ENCODE data around the gene SDF4. TPM values are rescaled to one million over a fixed set of nuclear protein-coding genes. Genes with fewer than 3 reads are reported as not detected.

The SDF4 gene
- total RNA-seq, 2 donors from 2014 or later, result 177 to 185 TPM

DNA sequence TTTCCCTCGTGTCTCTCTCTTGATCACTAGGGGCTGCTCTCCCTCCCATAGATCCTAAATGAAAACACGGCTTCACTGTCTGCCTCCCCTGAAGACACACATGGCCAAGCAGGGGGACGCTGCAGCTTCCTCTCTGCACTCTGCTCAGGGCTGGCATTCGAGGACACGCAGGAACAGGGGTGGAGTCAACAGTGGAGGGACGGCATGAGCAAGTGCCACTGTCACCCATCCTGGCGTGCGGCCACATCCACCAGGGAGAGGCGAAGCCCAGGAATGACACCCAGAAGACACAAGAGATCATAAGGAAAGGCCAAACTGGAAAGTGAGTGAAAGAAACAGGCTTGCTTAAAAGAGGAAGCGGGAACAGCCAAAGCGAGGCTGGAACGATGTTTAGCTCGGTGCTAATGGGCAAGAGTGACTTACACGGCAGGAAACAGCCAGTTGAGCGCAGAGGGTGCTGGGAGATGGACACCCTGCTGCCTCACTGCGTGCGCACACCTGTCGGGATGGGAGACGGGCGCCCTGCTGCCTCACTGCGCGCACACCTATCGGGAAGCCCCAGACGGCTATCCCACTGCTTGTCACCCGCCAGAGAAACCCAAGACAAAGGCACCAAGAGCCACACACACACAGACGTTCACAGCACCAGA is 28.3 kb upstream of the SDF4 start:
- Histone ChIP-seq H3K27me3 (replicated peaks; ENCODE audit: insufficient read depth) (no peaks in the 10 kb centered on the region), H3K27ac (no peak overlapping the region), H3K4me3 (no peak overlapping the region), H3K9me3 (no peaks in the 10 kb centered on the region), H3K4me1 (replicated peaks) (no peaks in the 10 kb centered on the region), H3K36me3 (peaks cover 4 to 17% of the 10 kb centered on the region in 2 donors)
- no peak for TF ChIP-seq POLR2AphosphoS5 (IDR thresholded peaks at IDR 0.05)
- TF ChIP-seq, protein P1, sequence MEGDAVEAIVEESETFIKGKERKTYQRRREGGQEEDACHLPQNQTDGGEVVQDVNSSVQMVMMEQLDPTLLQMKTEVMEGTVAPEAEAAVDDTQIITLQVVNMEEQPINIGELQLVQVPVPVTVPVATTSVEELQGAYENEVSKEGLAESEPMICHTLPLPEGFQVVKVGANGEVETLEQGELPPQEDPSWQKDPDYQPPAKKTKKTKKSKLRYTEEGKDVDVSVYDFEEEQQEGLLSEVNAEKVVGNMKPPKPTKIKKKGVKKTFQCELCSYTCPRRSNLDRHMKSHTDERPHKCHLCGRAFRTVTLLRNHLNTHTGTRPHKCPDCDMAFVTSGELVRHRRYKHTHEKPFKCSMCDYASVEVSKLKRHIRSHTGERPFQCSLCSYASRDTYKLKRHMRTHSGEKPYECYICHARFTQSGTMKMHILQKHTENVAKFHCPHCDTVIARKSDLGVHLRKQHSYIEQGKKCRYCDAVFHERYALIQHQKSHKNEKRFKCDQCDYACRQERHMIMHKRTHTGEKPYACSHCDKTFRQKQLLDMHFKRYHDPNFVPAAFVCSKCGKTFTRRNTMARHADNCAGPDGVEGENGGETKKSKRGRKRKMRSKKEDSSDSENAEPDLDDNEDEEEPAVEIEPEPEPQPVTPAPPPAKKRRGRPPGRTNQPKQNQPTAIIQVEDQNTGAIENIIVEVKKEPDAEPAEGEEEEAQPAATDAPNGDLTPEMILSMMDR (IDR thresholded peaks at IDR 0.05), result no peak
- TF ChIP-seq POLR2A (IDR thresholded peaks at IDR 0.05), result no peak
- intact Hi-C loops (cut with DNase I), result no loop called here
- no peak for DNase-seq (ENCODE audit: low spot score)
- WGBS, result 84% methylated on average over 26 of the region's 26 CpGs

DNA sequence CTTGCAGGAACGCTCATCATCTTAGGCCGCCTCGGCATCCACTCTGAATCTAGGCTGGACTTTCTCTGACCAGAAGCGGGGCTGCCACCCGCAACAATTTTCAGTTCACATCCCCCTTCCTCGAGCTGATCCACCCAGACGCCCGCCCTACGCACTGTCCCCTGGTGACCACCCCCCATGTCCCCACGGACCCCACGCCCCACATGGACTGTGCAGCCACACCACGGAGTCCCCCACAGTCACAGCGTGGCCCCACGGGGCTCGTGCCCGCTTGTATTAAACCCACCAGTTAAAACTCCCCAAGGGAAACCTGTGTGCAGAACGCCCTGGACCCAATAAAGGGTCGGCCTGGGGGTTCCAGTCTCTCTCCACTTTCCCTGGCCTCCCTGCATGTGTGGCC is 27.7 kb upstream of the SDF4 start:
- Histone ChIP-seq H3K27me3 (replicated peaks; ENCODE audit: insufficient read depth) (no peaks in the 10 kb centered on the region), H3K27ac (no peak overlapping the region), H3K4me1 (replicated peaks) (no peaks in the 10 kb centered on the region), H3K4me3 (no peak overlapping the region), H3K36me3 (peaks cover 5 to 17% of the 10 kb centered on the region in 2 donors), H3K9me3 (no peaks in the 10 kb centered on the region)
- no peak for DNase-seq (ENCODE audit: low spot score)
- intact Hi-C loops (cut with DNase I), result no loop called here
- WGBS, result 91% methylated on average over 18 of the region's 18 CpGs
- TF ChIP-seq, protein P1 (IDR thresholded peaks at IDR 0.05), result no peak

DNA sequence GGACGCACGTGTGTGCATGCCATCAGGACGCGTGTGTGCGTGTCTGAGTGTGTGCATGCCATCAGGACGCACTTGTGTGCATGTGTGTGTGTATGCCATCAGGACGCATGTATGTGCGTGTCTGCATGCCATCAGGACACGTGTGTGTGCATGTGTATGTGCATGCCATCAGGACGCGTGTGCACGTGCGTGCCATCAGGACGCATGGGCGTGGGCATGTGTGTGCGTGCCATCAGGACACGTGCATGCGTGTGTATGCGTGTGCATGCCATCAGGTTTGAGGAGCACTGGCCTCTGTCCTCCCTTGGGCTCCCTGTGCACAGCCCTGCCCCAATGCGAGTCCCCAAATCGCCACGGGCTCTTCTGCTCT is 27.3 kb upstream of the SDF4 start:
- Histone ChIP-seq H3K4me1 (replicated peaks) (peaks cover 2% of the 10 kb centered on the region), H3K36me3 (peaks cover 5 to 17% of the 10 kb centered on the region in 2 donors), H3K27ac (no peak overlapping the region), H3K27me3 (replicated peaks; ENCODE audit: insufficient read depth) (no peaks in the 10 kb centered on the region), H3K4me3 (no peak overlapping the region), H3K9me3 (no peaks in the 10 kb centered on the region)
- 91% methylated on average over 22 of the region's 22 CpGs for WGBS
- DNase-seq (ENCODE audit: low spot score), result no peak
- intact Hi-C loops (cut with DNase I), result no loop called here
- TF ChIP-seq POLR2A (IDR thresholded peaks at IDR 0.05) (no peak), POLR2AphosphoS5 (IDR thresholded peaks at IDR 0.05) (no peak)
- TF ChIP-seq, protein P1 (IDR thresholded peaks at IDR 0.05), result no peak

DNA sequence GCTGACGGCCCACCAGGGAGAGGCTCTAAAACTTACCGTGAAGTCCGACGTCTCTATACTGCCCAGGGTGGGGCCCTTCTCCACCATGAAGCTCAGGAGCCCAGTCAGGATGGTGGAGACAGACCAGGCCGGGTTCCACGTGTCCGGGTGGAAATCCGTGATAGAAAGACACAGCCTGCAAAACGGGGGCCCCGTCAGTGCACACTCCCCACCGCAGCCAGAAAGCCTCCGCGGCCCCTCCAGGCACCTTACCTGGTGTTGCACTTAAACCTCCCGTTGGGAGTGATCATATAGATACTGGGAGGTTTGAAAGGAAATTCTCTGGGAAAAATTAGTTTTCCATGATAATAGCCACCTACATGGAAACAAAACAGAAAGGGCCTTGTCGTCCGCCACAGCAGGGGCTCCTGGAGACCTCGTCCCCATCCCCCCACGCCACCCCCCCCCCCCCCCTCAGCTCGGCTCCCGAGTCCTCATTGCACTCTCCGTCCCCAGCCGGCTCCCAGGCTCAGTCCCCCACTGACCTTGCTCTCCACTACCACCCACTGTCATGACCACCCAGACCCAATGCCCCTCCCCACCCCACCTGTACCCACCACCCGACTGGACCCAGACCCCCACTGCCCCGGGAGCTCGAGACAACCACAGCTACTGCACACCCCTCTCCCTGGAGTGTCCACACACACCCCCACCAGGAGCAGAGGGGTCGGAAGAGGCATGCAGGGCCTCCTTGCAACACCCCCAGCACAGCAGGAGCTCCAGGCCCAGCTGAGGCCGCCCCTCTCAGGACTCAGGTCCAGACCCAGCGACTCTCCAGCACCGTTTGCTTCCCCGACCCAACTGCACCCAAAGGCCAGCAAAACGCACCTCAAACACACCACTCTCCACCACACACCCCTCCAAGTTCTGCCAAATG is 25.4 kb upstream of the SDF4 start:
- intact Hi-C loops (cut with DNase I), result no loop called here

More for the DNA sequence above, 25.4 kb upstream of the SDF4 start:
- Histone ChIP-seq H3K36me3 (peaks cover 5 to 10% of the 10 kb centered on the region in 2 donors), H3K9me3 (no peaks in the 10 kb centered on the region), H3K4me1 (replicated peaks) (peaks cover 4% of the 10 kb centered on the region), H3K4me3 (no peak overlapping the region), H3K27ac (no peak overlapping the region), H3K27me3 (replicated peaks; ENCODE audit: insufficient read depth) (no peaks in the 10 kb centered on the region)
- no peak for DNase-seq (ENCODE audit: low spot score)
- TF ChIP-seq, protein P1 (IDR thresholded peaks at IDR 0.05), result no peak
- TF ChIP-seq POLR2AphosphoS5 (IDR thresholded peaks at IDR 0.05) (no peak), POLR2A (IDR thresholded peaks at IDR 0.05) (no peak)
- WGBS, result 93% methylated on average over 31 of the region's 31 CpGs
